Mucosa of stomach (tissue), 1 donor: ENCODE results near the gene PSMG3.

Experiments used
- H3K27me3 ChIP-seq: one replicate; pipeline ENCODE4 v1.7.0; 2013; ENCODE audit warnings: mild to moderate bottlenecking, low read length; ENCODE audit not compliant: control insufficient read depth, insufficient read depth
- H3K36me3 ChIP-seq: one replicate; pipeline ENCODE4 v1.7.0; 2013; ENCODE audit warnings: low read length; ENCODE audit not compliant: control insufficient read depth, insufficient read depth
- H3K4me1 ChIP-seq: one replicate; pipeline ENCODE4 v1.7.0; 2013; ENCODE audit warnings: mild to moderate bottlenecking, low read length; ENCODE audit not compliant: control insufficient read depth, insufficient read depth
- H3K4me3 ChIP-seq: one replicate; pipeline ENCODE4 v1.7.0; 2013; ENCODE audit warnings: low read length
- H3K9ac ChIP-seq: one replicate; pipeline ENCODE4 v1.7.0; 2013; ENCODE audit warnings: mild to moderate bottlenecking, low read length, moderate library complexity
- H3K9me3 ChIP-seq: one replicate; pipeline ENCODE4 v1.7.0; 2013; ENCODE audit warnings: mild to moderate bottlenecking, low read length, moderate library complexity; ENCODE audit not compliant: control insufficient read depth
- donor health status: Pancreatic carcinoma.

PSMG3 gene

DNA sequence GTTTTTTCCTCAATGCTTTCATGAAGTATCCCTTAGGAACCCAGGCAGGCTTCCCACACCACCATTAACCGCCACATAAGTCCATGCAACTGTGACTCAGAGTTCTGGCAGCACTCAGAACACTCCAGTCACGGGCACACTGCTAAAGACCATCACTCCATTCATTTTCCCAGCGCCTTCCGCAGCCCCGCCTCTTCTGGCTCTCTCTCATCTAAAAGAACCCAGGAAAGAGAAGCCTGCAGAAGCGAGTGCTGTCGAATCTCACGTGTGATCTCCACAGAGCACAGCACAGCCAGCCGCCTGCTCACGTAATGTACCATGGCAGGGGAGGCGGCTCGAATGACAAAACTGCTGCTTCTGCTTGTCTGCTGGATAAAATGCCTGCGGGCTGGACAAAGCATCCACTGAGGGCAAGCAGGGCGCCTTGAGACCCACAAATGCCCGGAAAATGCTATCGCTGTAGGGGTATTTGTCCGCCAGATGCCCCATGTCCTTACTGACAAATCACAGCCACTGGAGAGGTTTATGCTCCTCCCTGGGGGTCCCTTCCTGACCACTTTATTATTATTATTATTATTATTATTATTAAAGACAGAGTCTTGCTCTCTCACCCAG lies 1.8 kb downstream of the PSMG3 start:
- H3K4me1 ChIP-seq = peaks cover 39% of the 10 kb centered on the region
- no peaks in the 10 kb centered on the region for H3K27me3 ChIP-seq
- peak overlapping the region; percentile 5 for H3K4me3 ChIP-seq
- no peaks in the 10 kb centered on the region for H3K36me3 ChIP-seq
- H3K9ac ChIP-seq = peak overlapping the region; percentile 6
- H3K9me3 ChIP-seq = no peaks in the 10 kb centered on the region

DNA sequence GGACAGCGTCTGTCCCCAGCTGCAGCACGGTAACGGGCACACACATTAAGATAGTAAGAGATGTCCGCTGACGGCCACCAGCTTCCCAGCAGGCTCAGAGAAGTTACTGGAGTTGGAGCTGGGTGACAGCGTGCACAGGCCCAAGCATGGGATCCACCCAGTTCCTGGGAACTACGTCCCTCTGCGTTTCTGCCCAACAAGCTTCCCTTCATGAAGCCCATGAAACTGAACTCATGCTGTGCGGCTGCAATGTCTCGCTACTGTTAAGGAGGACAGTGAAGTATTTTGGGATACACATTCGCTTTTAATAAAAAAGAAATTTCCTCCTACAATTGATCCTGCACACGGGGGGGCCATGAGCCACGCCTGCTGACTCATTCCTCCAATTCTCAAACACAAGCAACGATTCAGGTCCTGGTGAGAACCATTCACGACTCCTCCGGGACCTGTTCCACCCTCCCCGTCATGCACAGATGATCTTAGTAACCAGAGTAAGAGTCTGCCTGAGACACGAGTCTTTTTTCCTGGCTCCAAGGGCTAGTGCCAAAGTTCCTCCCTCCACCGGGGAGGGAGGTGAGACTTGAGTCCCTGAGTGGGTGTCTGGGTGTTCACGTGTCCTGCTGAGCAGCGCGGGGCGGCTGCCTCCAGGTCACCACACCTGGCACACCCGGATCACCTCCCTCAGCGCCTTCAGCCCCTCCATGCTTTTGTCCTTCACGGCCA lies 2.6 kb downstream of the PSMG3 start:
- H3K9me3 ChIP-seq = no peaks in the 10 kb centered on the region
- peaks cover 39% of the 10 kb centered on the region for H3K4me1 ChIP-seq
- peak overlapping the region; percentile 20 for H3K9ac ChIP-seq
- H3K27me3 ChIP-seq = no peaks in the 10 kb centered on the region
- no peaks in the 10 kb centered on the region for H3K36me3 ChIP-seq
- H3K4me3 ChIP-seq = no peak overlapping the region

DNA sequence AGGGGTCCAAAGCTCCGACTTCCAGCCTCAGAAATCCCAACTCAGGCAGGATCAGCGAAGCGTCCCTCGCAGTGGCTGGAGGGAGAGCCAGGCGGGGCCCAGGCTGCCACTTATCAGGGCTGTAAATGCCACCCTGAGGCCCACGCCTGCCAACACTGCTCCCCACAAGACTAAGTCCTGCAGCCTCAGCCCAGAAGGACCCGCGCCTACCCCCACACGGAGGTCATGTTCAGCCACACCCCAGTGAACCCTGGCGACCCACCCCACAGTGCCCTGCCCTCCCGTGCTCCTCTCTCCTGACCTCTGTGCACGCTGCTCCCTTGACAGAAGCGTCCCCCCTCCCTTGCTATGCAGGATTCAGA lies 3.2 kb downstream of the PSMG3 start:
- peak overlapping the region; percentile 61 for H3K9ac ChIP-seq
- H3K4me1 ChIP-seq = peaks cover 39% of the 10 kb centered on the region
- no peaks in the 10 kb centered on the region for H3K9me3 ChIP-seq
- H3K36me3 ChIP-seq = no peaks in the 10 kb centered on the region
- no peaks in the 10 kb centered on the region for H3K27me3 ChIP-seq
- H3K4me3 ChIP-seq = no peak overlapping the region

DNA sequence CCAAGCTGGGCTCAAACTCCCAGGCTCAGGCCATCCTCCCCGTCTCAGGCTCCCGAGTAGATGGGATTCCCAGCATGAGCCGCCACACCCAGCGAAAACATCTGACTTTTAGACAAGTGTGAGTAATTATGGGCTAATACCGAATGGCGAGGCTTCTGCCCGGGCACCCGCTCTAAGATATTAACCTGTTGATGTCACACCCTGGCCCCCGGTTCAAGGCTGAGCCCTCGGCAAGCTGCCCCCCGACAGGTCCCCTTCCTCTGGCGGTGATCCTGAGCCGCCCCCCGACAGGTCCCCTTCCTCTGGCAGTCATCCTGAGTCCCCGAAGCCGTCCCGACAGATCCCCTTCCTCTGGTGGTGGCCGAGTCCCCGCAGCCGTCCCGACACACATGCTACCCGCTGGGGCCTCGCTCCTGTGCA lies 5.2 kb downstream of the PSMG3 start:
- H3K27me3 ChIP-seq = no peaks in the 10 kb centered on the region
- peaks cover 46% of the 10 kb centered on the region for H3K4me1 ChIP-seq
- no peak overlapping the region for H3K4me3 ChIP-seq
- H3K36me3 ChIP-seq = no peaks in the 10 kb centered on the region
- H3K9ac ChIP-seq = no peak overlapping the region
- no peaks in the 10 kb centered on the region for H3K9me3 ChIP-seq

- no peak overlapping the region for H3K9ac ChIP-seq
- H3K27me3 ChIP-seq = no peaks in the 10 kb centered on the region
- no peaks in the 10 kb centered on the region for H3K9me3 ChIP-seq
- peaks cover 51% of the 10 kb centered on the region for H3K4me1 ChIP-seq
- no peak overlapping the region for H3K4me3 ChIP-seq
- H3K36me3 ChIP-seq = no peaks in the 10 kb centered on the region
These were observed 5.7 kb downstream of the PSMG3 start for GRCh38 chr7:1563981-1564602.

DNA sequence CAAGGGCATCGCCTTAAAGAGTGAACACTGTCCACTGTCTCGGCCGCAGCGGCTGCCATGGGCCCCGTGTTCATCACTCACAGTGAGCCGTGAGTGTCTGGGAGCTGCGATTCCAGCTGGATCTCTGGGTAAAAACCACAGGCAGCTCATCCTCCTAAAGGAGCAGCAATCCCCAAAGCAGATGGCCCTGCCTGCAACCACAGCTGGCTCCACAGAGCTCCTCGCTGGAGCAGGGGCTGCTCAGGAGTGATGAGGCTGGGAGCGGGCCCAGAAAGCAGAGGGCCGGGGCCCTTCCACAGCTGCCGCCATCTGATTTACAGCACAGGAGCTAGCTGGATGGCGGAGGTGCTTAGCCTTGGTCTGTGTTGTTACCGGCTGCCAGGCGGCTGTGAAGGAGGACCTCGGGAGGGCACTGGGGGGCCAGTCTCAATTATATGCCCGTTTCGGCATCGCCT lies 7.2 kb downstream of the PSMG3 start:
- no peak overlapping the region for H3K4me3 ChIP-seq
- peaks cover 50% of the 10 kb centered on the region for H3K4me1 ChIP-seq
- H3K9me3 ChIP-seq = no peaks in the 10 kb centered on the region
- H3K36me3 ChIP-seq = no peaks in the 10 kb centered on the region
- no peaks in the 10 kb centered on the region for H3K27me3 ChIP-seq
- no peak overlapping the region for H3K9ac ChIP-seq

GRCh38 chr7:1562116-1562515 lies 7.7 kb downstream of the PSMG3 start:
- no peaks in the 10 kb centered on the region for H3K9me3 ChIP-seq
- H3K4me3 ChIP-seq = no peak overlapping the region
- H3K36me3 ChIP-seq = no peaks in the 10 kb centered on the region
- H3K4me1 ChIP-seq = peaks cover 47% of the 10 kb centered on the region
- H3K27me3 ChIP-seq = no peaks in the 10 kb centered on the region
- H3K9ac ChIP-seq = no peak overlapping the region

DNA sequence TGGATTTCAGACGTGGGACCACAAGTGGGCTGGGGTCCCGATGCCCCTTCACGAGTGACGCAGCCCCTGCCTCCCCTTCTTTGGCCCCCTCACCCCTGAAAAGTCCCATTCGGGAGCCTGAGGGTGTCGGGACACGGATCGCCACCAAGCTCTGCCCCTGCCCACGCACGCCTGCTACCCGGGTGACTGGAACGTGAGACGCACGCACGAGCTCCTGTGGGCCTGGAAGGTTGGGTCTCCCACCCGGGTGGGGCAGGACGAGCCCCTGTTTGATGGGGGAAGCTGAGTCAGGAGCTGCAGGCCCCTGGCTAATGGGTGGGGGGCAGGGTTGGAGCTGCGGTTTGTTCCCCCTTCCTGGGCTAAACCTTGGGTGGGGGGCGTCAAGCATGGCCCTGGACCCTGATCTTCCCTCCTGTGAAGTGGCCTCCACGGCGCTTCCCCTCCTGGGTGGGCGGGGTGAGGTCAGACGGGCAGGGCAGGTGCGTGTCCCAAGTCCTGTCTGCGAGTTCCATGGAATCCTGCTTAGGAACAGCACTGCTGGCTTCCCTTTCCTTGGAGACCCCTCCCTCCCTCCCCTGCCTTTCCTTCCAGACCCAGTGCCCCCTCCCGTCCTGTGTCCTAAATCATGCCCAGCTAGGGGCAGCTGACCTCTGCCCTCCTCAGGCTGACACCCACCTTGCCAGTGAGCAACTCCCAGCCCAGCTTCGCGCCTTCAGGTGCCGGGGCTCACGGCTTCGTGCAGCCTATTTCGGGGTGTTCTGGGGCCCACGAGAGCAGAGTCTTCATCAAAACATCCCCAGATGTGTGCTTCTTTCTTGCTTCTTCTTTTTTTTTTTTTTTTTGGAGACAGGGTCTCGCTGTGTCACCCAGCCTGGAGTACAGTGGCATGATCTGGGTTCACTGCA lies 8.5 kb downstream of the PSMG3 start:
- Histone ChIP-seq H3K4me1 (peaks cover 43% of the 10 kb centered on the region), H3K4me3 (no peak overlapping the region), H3K9me3 (no peaks in the 10 kb centered on the region), H3K27me3 (no peaks in the 10 kb centered on the region), H3K36me3 (no peaks in the 10 kb centered on the region), H3K9ac (no peak overlapping the region)

- Histone ChIP-seq H3K9ac (no peak overlapping the region), H3K4me3 (no peak overlapping the region), H3K36me3 (no peaks in the 10 kb centered on the region), H3K27me3 (no peaks in the 10 kb centered on the region), H3K4me1 (peaks cover 45% of the 10 kb centered on the region), H3K9me3 (no peaks in the 10 kb centered on the region)
These were observed 9.2 kb downstream of the PSMG3 start for GRCh38 chr7:1560620-1561031.

DNA sequence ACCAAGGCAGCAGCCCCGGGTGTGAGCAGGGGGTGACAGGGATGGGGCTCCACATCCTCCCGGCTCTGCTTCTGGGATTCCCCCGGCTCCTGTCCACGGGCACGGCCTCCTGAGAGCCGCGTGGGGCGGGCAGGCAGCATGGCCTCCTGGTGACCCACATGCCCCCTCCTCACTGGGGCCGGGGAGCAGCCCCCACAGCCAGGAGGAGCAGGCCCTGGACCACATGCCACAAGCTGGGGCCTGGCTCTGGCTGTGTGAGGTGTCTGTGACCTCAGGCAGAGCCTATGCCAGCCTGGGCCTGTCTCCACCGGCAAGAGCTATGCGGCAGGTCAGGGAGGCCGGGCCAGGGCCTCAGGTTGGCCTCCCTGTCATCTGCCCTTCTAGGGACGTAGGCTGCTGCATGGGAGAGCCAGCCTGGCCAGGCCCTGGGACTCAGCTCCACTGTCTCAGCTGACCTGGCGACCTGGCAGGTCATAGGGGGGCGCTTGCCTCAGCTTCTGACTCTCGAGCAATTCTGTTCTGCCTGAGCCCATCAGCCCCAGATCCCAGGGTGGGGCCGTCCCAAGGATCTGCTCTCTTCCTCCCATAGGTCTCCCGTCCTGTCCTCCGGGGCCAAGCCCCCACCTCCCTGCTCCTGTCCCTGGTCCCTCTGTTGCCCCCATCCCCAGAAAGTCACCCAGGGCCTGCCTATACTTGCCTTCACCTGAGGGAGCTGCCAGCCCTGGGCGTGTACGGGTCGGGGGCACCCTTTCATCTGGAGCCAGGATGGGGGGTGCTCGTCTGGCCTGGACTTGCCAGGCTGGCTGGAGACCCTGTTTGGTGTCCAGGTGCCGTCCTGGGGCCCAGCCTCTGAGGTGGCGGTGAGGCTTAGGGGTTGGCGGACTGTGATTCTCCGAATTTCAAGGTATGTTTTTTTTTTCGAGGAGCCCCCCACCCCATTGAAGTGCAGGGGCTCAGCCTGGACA lies 9.9 kb downstream of the PSMG3 start:
- H3K4me1 ChIP-seq = peaks cover 45% of the 10 kb centered on the region
- H3K4me3 ChIP-seq = no peak overlapping the region
- H3K9me3 ChIP-seq = no peaks in the 10 kb centered on the region
- no peaks in the 10 kb centered on the region for H3K36me3 ChIP-seq
- H3K9ac ChIP-seq = peak overlapping the region; percentile 15
- no peaks in the 10 kb centered on the region for H3K27me3 ChIP-seq
